GM12878 (cell line): ENCODE data around the gene PIEZO2. TPM values are rescaled to one million over a fixed set of nuclear protein-coding genes. Genes with fewer than 3 reads are reported as not detected.

ENCODE experiments used
- ATAC-seq: fragments of 200-7000 bp; cut with Tn5 transposase; 3 replicates; pipeline ENCODE4 v1.9.1; 2020; ENCODE audit warnings: mild to moderate bottlenecking, moderate library complexity
- BruUV-seq: library from RNA; stranded (reverse); fragments of 400-500 nt; replicated peaks from 2 replicates; lab custom pipeline; 2021; lab: Mats Ljungman, UMichigan
- CTCF ChIA-PET: fragments of 300-600 bp; sonication (Branson Sonifier 250); formaldehyde crosslinking; extraction: SDS; loops from one replicate; lab custom pipeline; 2021; ENCODE audit warnings: inconsistent platforms; lab: Yijun Ruan, JAX
- POLR2A ChIA-PET: fragments of 350-600 bp; formaldehyde crosslinking; extraction: SDS; loops from one replicate; lab custom pipeline; 2021; ENCODE audit warnings: inconsistent platforms; lab: Charles Lee
- RAD21 ChIA-PET: fragments of 300-600 bp; sonication (Branson Sonifier 250); formaldehyde crosslinking; loops from one replicate; lab custom pipeline; 2023; ENCODE audit warnings: antibody characterized with exemption; ENCODE audit not compliant: unreplicated experiment; lab: Charles Lee
- SMC1A ChIA-PET: fragments of 300-600 bp; sonication (Branson Sonifier 250); formaldehyde crosslinking; loops from one replicate; lab custom pipeline; 2023; ENCODE audit not compliant: unreplicated experiment, uncharacterized antibody; lab: Charles Lee
- DNase-seq: peaks from one replicate; pipeline ENCODE4 v3.0.0-alpha.2; 2011; ENCODE audit warnings: low read depth, low spot score
- FAIRE-seq: peaks from 3 replicates; lab custom pipeline; 2011; peaks lifted over from hg19 to GRCh38; lab: Jason Lieb, UNC
- H2AFZ ChIP-seq: 2 replicates; pipeline ENCODE4 v1.6.0; 2011; ENCODE audit warnings: low read depth, low read length, control low read depth; ENCODE audit not compliant: control insufficient read depth
- H3K27ac ChIP-seq: 2 replicates; pipeline ENCODE4 v1.5.1; 2011; ENCODE audit warnings: control low read depth; ENCODE audit not compliant: control insufficient read depth, insufficient read depth
- H3K27me3 ChIP-seq, 2 experiments: replicated peaks in 1 of 2; 2 replicates each; pipeline versions ENCODE4 v1.6.0 to v1.6.1; 2011; ENCODE audit warnings: low read length in 1 of 2; ENCODE audit not compliant: control insufficient read depth in 2 of 2, insufficient read depth in 2 of 2
- H3K36me3 ChIP-seq, 2 experiments: 2 replicates each; pipeline ENCODE4 v1.5.1; 2011; ENCODE audit warnings: low read length in 1 of 2; ENCODE audit not compliant: control insufficient read depth in 2 of 2, insufficient read depth in 2 of 2
- H3K4me1 ChIP-seq: 2 replicates; pipeline ENCODE4 v1.6.1; 2011; ENCODE audit warnings: mild to moderate bottlenecking, low read length, moderate library complexity, mixed read lengths; ENCODE audit not compliant: control insufficient read depth, insufficient read depth
- H3K4me2 ChIP-seq: 2 replicates; pipeline ENCODE4 v1.6.0; 2011; ENCODE audit warnings: control low read depth; ENCODE audit not compliant: control insufficient read depth, insufficient read depth
- H3K4me3 ChIP-seq: fragments of 200-600 bp; sonication (generic); 2 replicates; pipeline ENCODE4 v1.5.1; 2016
- H3K79me2 ChIP-seq: 2 replicates; pipeline ENCODE4 v1.6.0; 2011; ENCODE audit warnings: low read length; ENCODE audit not compliant: control insufficient read depth, insufficient read depth
- H3K9ac ChIP-seq: 2 replicates; pipeline ENCODE4 v1.8.0; 2011; ENCODE audit warnings: low read length, control low read depth, mixed read lengths; ENCODE audit not compliant: control insufficient read depth, insufficient read depth
- H3K9me3 ChIP-seq: replicated peaks from 3 replicates; pipeline ENCODE4 v1.5.1; 2011; ENCODE audit warnings: mild to moderate bottlenecking, low read length; ENCODE audit not compliant: control insufficient read depth, insufficient read depth
- H4K20me1 ChIP-seq: 2 replicates; pipeline ENCODE4 v1.6.0; 2011; ENCODE audit not compliant: control insufficient read depth, insufficient read depth
- BHLHE40 ChIP-seq, 2 experiments: fragments of 450-650 bp in 1 of 2; IDR thresholded peaks; 2 replicates each; pipeline ENCODE4 v1.6.1; 2011 to 2017; ENCODE audit warnings: low read depth in 2 of 2, borderline replicate concordance in 1 of 2, improper control_type of control experiment in 1 of 2, low read length in 1 of 2, mild to moderate bottlenecking in 1 of 2
- MEF2A ChIP-seq: IDR thresholded peaks from 2 replicates; pipeline ENCODE4 v1.6.1; 2011; ENCODE audit warnings: low read depth, mild to moderate bottlenecking, low read length, moderate library complexity; ENCODE audit not compliant: insufficient read depth
- PML ChIP-seq: IDR thresholded peaks from 2 replicates; pipeline ENCODE4 v1.6.1; 2012; ENCODE audit warnings: low read length, inconsistent platforms
- RBBP5 ChIP-seq: fragments of 200-600 bp; sonication (generic); conservative IDR thresholded peaks from 2 replicates; pipeline ENCODE4 v1.6.1; 2016
- WGBS: methylation state at CpG from one replicate; pipeline ENCODE4 v1.1.6; 2016; ENCODE audit warnings: low lambda C conversion rate; ENCODE audit not compliant: insufficient replicate concordance, insufficient coverage; ENCODE audit errors: missing lambda C conversion rate; 5-methylcytosine and 5-hydroxymethylcytosine counted together
- in situ Hi-C: fragments of 300-500 bp; cut with MboI; formaldehyde crosslinking; loops from 9 replicates; pipeline ENCODE4 v1.14.3; 2018; ENCODE audit warnings: mixed read lengths
- intact Hi-C: fragments of 100-400 bp; cut with micrococcal nuclease; formaldehyde crosslinking; loops from one replicate; pipeline ENCODE4 v1.14.2; 2022; ENCODE audit not compliant: unreplicated experiment
- polyA plus RNA-seq, 11 experiments: library from polyadenylated mRNA; depleted of rRNA in 4 of 11; unstranded in 6 of 11; stranded (reverse) in 5 of 11; fragments of >200 nt; fragmentation: Nextera tagmentation in 4 of 11; fragmentation: Illumina TruSeq in 1 of 11; extraction: Ambion mirVana in 4 of 11; extraction: Trizol in 1 of 11; gene quantifications; 1 replicate in 1 of 11; 2 replicates in 10 of 11; pipeline versions ENCODE4 v1.2.1 to v1.2.3, GENCODE V29; 2011 to 2016; ENCODE audit warnings: inconsistent platforms in 2 of 11, missing spikeins in 2 of 11, low read depth in 1 of 11
- total RNA-seq, 4 experiments: library from RNA; depleted of rRNA in 3 of 4; stranded (reverse); fragments of >200 nt in 3 of 4; fragmentation: Illumina TruSeq in 1 of 4; extraction: Trizol in 1 of 4; gene quantifications; 2 replicates each; pipeline versions ENCODE4 v1.2.1 to v1.2.3, GENCODE V29; 2013 to 2021
- TF ChIP-seq, protein P1 (sequence below): fragments of 450-650 bp; IDR thresholded peaks from 2 replicates; pipeline ENCODE4 v1.6.1; 2017; ENCODE audit warnings: mild to moderate bottlenecking

The PIEZO2 gene
- total and polyA plus RNA-seq, 10 of the 15 experiments (the other 5 are each of a cell fraction or from before 2014, with no cell fraction given), result 6.7 to 42.3 (median 27.4) TPM

DNA sequence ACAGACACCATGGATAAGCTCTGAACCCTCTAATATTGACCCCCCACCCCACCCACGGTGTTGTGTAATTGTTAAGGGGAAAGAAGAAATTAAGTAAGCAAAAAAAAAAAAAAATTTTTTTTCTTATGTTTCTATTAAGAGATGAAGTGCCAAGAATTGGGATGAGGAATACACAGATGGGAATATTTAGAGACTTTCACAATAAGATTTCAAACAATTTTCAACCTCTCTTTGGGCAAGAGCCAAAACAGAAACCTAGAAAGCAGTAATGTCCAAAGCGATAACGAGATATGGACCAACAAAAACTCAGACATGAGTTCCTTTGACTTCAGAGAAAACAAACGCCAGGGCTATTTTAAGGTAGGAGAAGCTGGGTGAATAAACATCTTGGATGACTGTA is 14.4 kb downstream of the PIEZO2 start:
- Histone ChIP-seq H3K27ac (no peak overlapping the region), H4K20me1 (no peaks in the 10 kb centered on the region), H3K27me3 (no peaks in the 10 kb centered on the region), H3K4me2 (no peak overlapping the region), H3K9me3 (peaks cover 15% of the 10 kb centered on the region; the same call in 2 of the 3 replicates), H2AFZ (no peak overlapping the region), H3K79me2 (peaks cover 16% of the 10 kb centered on the region), H3K9ac (no peak overlapping the region), H3K4me1 (no peaks in the 10 kb centered on the region), H3K36me3 (peaks cover 0 to 19% of the 10 kb centered on the region in 2 experiments; a peak in 2 of 4 replicates), H3K4me3 (no peak overlapping the region)
- 42% methylated on average over 4 of the region's 4 CpGs for WGBS
- RAD21 ChIA-PET, result interaction anchor here (1.4 kb wide), 1 partner anchor 9 kb away, joined by 3 read pairs; no protein-coding TSS in a partner anchor
- in situ Hi-C loops, result loop anchor here (5.0 kb wide), 1 partner anchor 283 kb away; no protein-coding TSS in a partner anchor
- ATAC-seq (no peak), FAIRE-seq (no peak), DNase-seq (no peak)
- TF ChIP-seq BHLHE40 (IDR thresholded peaks at IDR 0.05; ENCODE audit: borderline replicate concordance in 1 of 2, low read depth in 2 of 2, low read length in 1 of 2), result no peak
- no peak for TF ChIP-seq PML
- no peak for TF ChIP-seq MEF2A
- TF ChIP-seq, protein P1, sequence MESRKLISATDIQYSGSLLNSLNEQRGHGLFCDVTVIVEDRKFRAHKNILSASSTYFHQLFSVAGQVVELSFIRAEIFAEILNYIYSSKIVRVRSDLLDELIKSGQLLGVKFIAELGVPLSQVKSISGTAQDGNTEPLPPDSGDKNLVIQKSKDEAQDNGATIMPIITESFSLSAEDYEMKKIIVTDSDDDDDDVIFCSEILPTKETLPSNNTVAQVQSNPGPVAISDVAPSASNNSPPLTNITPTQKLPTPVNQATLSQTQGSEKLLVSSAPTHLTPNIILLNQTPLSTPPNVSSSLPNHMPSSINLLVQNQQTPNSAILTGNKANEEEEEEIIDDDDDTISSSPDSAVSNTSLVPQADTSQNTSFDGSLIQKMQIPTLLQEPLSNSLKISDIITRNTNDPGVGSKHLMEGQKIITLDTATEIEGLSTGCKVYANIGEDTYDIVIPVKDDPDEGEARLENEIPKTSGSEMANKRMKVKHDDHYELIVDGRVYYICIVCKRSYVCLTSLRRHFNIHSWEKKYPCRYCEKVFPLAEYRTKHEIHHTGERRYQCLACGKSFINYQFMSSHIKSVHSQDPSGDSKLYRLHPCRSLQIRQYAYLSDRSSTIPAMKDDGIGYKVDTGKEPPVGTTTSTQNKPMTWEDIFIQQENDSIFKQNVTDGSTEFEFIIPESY, result no peak
- TF ChIP-seq RBBP5, result no peak
- BruUV-seq, result no TSS peak
- CTCF ChIA-PET, result interaction anchor here (1.0 to 3.2 kb wide), 4 partner anchors 12 to 92 kb away, joined by 3 to 11 read pairs (median 6); no protein-coding TSS in a partner anchor
- intact Hi-C loops, result no loop called here
- POLR2A ChIA-PET, result no interaction called here
- SMC1A ChIA-PET, result interaction anchor here (3.4 kb wide), 1 partner anchor 14 kb away, joined by 15 read pairs; no protein-coding TSS in a partner anchor
